ENCODE data around the gene HPN. TPM values are rescaled to one million over a fixed set of nuclear protein-coding genes. Genes with fewer than 3 reads are reported as not detected.

HPN gene
- total and polyA plus RNA-seq, 2 donors from 2014 or later, result 134 to 331 TPM

- DNase-seq (peak in 1 of 5 donors; percentile 41), FAIRE-seq (no peak)
- peaks cover 0 to 51% (median 26%) of the 10 kb centered on the region in 3 donors for H3K4me1 ChIP-seq (ENCODE audit: control insufficient read depth in 2 of 3, insufficient read depth in 2 of 3, low read depth in 1 of 3, low read length in 3 of 3)
- no peaks in the 10 kb centered on the region for H3K36me3 ChIP-seq (ENCODE audit: control insufficient read depth in 2 of 3, insufficient read depth in 3 of 3, low read length in 3 of 3)
- no peaks in the 10 kb centered on the region for H3K27me3 ChIP-seq (ENCODE audit: control insufficient read depth, insufficient read depth, low read length)
- intact Hi-C loops (cut with DNase I), result no loop called here
- H3K4me3 ChIP-seq (ENCODE audit: low read length in 3 of 3), result peak overlapping the region in 2 of 3 donors; percentile 62 to 71
- H3K9me3 ChIP-seq (ENCODE audit: control insufficient read depth in 2 of 3, insufficient read depth in 1 of 3, low read length in 3 of 3), result no peaks in the 10 kb centered on the region
- H3K9ac ChIP-seq (ENCODE audit: low read length in 3 of 3), result peak overlapping the region in 1 of 3 donors; percentile 69
- TF ChIP-seq CTCF (IDR thresholded peaks at IDR 0.05; ENCODE audit: borderline replicate concordance, extremely low read depth, insufficient read depth), result no peak
- H3K27ac ChIP-seq (ENCODE audit: low read depth in 2 of 2, low read length in 2 of 2), result peak overlapping the region; percentile 16 to 97
These were observed 2.4 kb downstream of the HPN start for GRCh38 chr19:35043906-35044305.

DNA sequence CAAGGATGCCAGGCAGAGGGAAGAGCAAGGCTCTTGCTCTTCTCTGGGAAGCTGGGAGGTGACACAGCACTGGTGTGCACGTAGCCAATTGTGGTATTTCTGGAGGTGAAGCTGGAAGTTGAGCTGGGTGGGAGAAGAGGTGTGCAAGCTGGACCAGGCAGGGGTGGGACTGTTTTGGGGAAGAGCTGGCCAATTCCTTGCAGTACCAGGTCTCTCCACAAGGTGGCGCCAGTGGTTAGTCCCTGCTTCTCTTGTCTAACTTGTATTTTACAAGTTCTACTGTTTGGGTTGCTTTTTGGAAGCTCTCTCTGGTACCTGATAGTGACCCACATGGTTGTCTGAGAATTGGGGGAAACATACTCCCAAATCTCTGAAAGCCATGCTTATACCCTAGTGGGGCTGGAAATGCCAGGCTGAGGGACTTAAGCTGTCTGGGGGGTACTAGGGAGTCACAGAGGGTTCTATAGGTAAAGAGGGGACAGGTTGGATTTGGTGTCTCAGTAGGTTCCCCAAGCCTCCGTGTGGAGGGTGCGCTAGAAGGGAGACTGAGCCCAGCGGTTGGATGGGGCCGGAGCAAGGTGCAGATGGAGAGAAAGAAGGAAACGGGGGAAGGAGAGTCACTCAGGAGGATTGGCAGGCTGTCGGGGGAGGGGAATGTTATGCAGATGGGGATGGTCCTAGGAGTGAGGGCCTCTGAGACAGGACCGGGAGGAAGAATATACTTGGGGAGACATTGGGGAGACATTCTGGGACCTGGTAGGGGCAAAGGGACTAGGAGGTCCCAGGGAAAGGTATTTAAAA is 3.0 kb downstream of the HPN start:
- H3K4me1 ChIP-seq (ENCODE audit: control insufficient read depth in 2 of 3, insufficient read depth in 2 of 3, low read depth in 1 of 3, low read length in 3 of 3), result peaks cover 0 to 51% (median 20%) of the 10 kb centered on the region in 3 donors
- H3K4me3 ChIP-seq (ENCODE audit: low read length in 3 of 3), result peak overlapping the region in 2 of 3 donors; percentile 62 to 71
- intact Hi-C loops (cut with DNase I), result no loop called here

DNA sequence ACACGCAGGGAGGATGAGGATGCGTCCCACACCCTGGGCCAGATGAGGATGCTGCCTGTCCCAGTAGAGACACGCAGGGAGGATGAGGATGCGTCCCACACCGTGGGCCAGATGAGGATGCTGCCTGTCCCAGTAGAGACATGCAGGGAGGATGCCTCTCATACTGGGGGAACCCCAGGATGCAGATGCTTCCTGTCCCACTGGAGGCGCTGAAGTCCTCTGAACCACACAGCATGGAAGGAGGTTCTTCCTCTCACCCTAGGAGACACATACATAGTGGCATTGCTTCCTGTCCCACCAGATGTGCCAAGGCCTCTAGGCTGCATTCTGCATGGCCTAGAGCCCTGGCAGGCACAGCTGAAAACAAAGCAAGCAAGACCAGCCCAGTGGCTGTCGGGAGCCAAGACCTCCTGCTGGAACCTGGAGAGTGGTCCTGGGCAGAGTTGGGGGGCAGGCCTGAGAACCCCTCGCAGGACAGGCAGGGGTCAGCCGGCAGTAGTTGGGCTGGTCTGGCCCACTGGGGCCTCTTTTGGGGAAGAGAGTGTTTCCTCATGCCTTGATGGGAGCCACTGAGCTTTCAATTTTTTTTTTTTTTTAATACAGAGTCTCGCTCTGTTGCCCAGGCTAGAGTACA is 4.3 kb downstream of the HPN start:
- no peaks in the 10 kb centered on the region for H3K9me3 ChIP-seq (ENCODE audit: control insufficient read depth in 2 of 3, insufficient read depth in 1 of 3, low read length in 3 of 3)
- H3K36me3 ChIP-seq (ENCODE audit: control insufficient read depth in 2 of 3, insufficient read depth in 3 of 3, low read length in 3 of 3), result peaks cover 0 to 4% (median 0%) of the 10 kb centered on the region in 3 donors
- intact Hi-C loops (cut with DNase I), result no loop called here
- no peak overlapping the region for H3K27ac ChIP-seq (ENCODE audit: low read depth in 2 of 2, low read length in 2 of 2)
- no peak for FAIRE-seq
- H3K9ac ChIP-seq (ENCODE audit: low read length in 3 of 3), result no peak overlapping the region
- H3K4me1 ChIP-seq (ENCODE audit: control insufficient read depth in 2 of 3, insufficient read depth in 2 of 3, low read depth in 1 of 3, low read length in 3 of 3), result peaks cover 0 to 46% (median 15%) of the 10 kb centered on the region in 3 donors
- TF ChIP-seq CTCF (IDR thresholded peaks at IDR 0.05; ENCODE audit: borderline replicate concordance, extremely low read depth, insufficient read depth), result no peak
- no peaks in the 10 kb centered on the region for H3K27me3 ChIP-seq (ENCODE audit: control insufficient read depth, insufficient read depth, low read length)
- DNase-seq, result peak in 2 of 5 donors; percentile 46 to 57
- H3K4me3 ChIP-seq (ENCODE audit: low read length in 3 of 3), result no peak overlapping the region

More for the DNA sequence above, 3.0 kb downstream of the HPN start:
- peak overlapping the region in 1 of 3 donors; percentile 69 for H3K9ac ChIP-seq (ENCODE audit: low read length in 3 of 3)
- H3K27ac ChIP-seq (ENCODE audit: low read depth in 2 of 2, low read length in 2 of 2), result peak overlapping the region; percentile 14 to 16
- H3K36me3 ChIP-seq (ENCODE audit: control insufficient read depth in 2 of 3, insufficient read depth in 3 of 3, low read length in 3 of 3), result peaks cover 0 to 3% (median 0%) of the 10 kb centered on the region in 3 donors
- peak in 4 of 5 donors; percentile 56 to 78 (median 58) for DNase-seq
- H3K27me3 ChIP-seq (ENCODE audit: control insufficient read depth, insufficient read depth, low read length), result no peaks in the 10 kb centered on the region
- peak; percentile 82 for TF ChIP-seq CTCF (IDR thresholded peaks at IDR 0.05; ENCODE audit: borderline replicate concordance, extremely low read depth, insufficient read depth)
- FAIRE-seq, result no peak
- H3K9me3 ChIP-seq (ENCODE audit: control insufficient read depth in 2 of 3, insufficient read depth in 1 of 3, low read length in 3 of 3), result no peaks in the 10 kb centered on the region
